ENCODE measurements around the gene PSMB7.

PSMB7 gene

GRCh38 chr9:124390794-124391658, 24.2 kb downstream of the PSMB7 start:
- DNase-seq (ENCODE audit: insufficient read length, low spot score) (no peak), FAIRE-seq (no peak)
- TF ChIP-seq, protein P1, sequence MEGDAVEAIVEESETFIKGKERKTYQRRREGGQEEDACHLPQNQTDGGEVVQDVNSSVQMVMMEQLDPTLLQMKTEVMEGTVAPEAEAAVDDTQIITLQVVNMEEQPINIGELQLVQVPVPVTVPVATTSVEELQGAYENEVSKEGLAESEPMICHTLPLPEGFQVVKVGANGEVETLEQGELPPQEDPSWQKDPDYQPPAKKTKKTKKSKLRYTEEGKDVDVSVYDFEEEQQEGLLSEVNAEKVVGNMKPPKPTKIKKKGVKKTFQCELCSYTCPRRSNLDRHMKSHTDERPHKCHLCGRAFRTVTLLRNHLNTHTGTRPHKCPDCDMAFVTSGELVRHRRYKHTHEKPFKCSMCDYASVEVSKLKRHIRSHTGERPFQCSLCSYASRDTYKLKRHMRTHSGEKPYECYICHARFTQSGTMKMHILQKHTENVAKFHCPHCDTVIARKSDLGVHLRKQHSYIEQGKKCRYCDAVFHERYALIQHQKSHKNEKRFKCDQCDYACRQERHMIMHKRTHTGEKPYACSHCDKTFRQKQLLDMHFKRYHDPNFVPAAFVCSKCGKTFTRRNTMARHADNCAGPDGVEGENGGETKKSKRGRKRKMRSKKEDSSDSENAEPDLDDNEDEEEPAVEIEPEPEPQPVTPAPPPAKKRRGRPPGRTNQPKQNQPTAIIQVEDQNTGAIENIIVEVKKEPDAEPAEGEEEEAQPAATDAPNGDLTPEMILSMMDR (IDR thresholded peaks at IDR 0.05; ENCODE audit: insufficient read depth, missing control alignments): no peak

GRCh38 chr9:124389146-124389939, 25.9 kb downstream of the PSMB7 start:
- TF ChIP-seq, protein P1 (IDR thresholded peaks at IDR 0.05; ENCODE audit: insufficient read depth, missing control alignments): no peak
- no peak for FAIRE-seq
- DNase-seq (ENCODE audit: insufficient read length, low spot score): no peak

- no peak for DNase-seq (ENCODE audit: insufficient read length, low spot score)
- FAIRE-seq: no peak
Measured at GRCh38 chr9:124388275-124389048, 26.8 kb downstream of the PSMB7 start.

DNA sequence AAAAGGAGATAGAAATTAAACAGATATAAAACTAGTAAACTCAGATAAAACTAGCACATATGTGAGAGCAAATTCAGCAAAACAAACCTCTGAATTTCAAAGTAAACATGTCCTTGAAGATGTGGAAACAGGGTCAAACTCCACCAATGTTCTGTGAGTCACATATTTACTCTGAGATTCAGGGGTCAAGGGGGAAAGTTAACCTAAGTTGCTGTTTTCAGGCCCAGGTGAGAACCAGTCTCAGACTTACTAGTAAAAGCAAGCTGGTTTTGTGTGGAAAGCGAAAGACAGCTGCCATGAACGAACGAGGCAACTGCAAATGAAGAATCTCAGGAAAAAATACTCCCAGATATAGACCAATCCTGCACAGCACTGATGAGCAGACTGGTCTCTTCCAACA, 29.0 kb downstream of the PSMB7 start:
- DNase-seq (ENCODE audit: insufficient read length, low spot score): no peak
- no peak for FAIRE-seq
- TF ChIP-seq, protein P1 (IDR thresholded peaks at IDR 0.05; ENCODE audit: insufficient read depth, missing control alignments): no peak

More at GRCh38 chr9:124388275-124389048, 26.8 kb downstream of the PSMB7 start:
- TF ChIP-seq, protein P1 (IDR thresholded peaks at IDR 0.05; ENCODE audit: insufficient read depth, missing control alignments): no peak

DNA sequence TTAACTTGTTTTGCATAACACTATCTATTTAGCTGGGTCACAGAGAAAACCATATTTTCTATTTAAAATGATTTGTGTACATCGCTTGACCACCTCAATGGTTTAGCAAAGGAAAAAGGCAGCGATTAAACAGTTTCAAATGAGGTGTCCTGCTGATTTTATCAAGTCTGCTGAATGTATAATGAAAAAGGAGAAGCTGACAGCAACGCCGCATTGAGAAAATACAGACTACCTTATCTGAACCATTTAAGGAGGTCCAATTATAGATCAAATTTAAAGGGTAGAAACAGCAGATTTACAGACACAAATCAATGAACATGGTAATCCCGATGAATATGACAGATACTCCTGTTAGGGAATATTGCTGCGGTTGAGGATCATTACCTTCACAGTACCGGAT, 29.6 kb downstream of the PSMB7 start:
- TF ChIP-seq, protein P1 (IDR thresholded peaks at IDR 0.05; ENCODE audit: insufficient read depth, missing control alignments): no peak
- DNase-seq (ENCODE audit: insufficient read length, low spot score) (no peak), FAIRE-seq (no peak)

DNA sequence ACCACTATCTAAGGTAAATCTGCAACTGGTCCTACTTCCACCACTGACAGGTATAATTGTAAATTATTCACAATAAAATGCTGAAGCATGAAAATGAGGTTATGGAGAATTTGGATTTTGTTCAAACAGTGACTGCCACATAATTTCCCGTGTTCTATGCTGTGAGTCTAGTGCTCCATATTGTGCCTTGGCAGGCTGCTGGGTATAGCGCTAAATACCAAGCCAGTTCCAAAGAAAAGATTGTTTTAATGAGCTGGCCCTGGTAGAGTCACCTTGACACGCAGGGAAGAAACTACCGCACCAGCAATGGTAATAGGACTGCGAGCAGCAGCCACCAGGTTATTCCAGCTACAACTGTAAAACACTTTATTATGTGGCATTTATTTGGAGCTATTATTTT, 30.4 kb downstream of the PSMB7 start:
- TF ChIP-seq, protein P1 (IDR thresholded peaks at IDR 0.05; ENCODE audit: insufficient read depth, missing control alignments): no peak
- FAIRE-seq (no peak), DNase-seq (ENCODE audit: insufficient read length, low spot score) (no peak)

Measured in D721Med (cell line).